OCI-LY7 (cell line): ENCODE data around the gene TBR1.

Experiments
- CTCF ChIP-seq: fragments of 200-600 bp; sonication (generic); conservative IDR thresholded peaks from 2 replicates; pipeline ENCODE4 v1.5.1; 2014; ENCODE audit warnings: mild to moderate bottlenecking, antibody characterized with exemption, low read length, moderate library complexity, mixed read lengths
- EZH2phosphoT487 ChIP-seq: fragments of 200-600 bp; sonication (generic); IDR thresholded peaks from 2 replicates; pipeline ENCODE4 v1.6.1; 2018; ENCODE audit warnings: low read depth, borderline replicate concordance, mild to moderate bottlenecking, mixed run types, antibody characterized with exemption, low read length, moderate library complexity, mixed read lengths

GRCh38 chr2:161416708-161417437 is 776 bp downstream of the TBR1 start:
- TF ChIP-seq CTCF (no peak), EZH2phosphoT487 (no peak)
